Measurements from ENCODE around the gene LIMA1. TPM values are rescaled to one million over a fixed set of nuclear protein-coding genes. Genes with fewer than 3 reads are reported as not detected.

LIMA1 gene
- total RNA-seq, 1 donor from 2014 or later: 96.0 TPM

GRCh38 chr12:50182461-50182860, 100.9 kb downstream of the LIMA1 start:
- H3K4me3 ChIP-seq (ENCODE audit: low read depth, low read length): no peak overlapping the region
- H3K27me3 ChIP-seq (ENCODE audit: control insufficient read depth, insufficient read depth, low read length): no peaks in the 10 kb centered on the region
- TF ChIP-seq CTCF (IDR thresholded peaks at IDR 0.05; ENCODE audit: insufficient read depth, low read length, poor library complexity, severe bottlenecking): no peak
- peaks cover 2% of the 10 kb centered on the region for H3K36me3 ChIP-seq (ENCODE audit: control insufficient read depth, insufficient read depth, low read length)
- DNase-seq (ENCODE audit: low read depth): no peak

- TF ChIP-seq CTCF (IDR thresholded peaks at IDR 0.05; ENCODE audit: insufficient read depth, low read length, poor library complexity, severe bottlenecking): no peak
- no peak overlapping the region for H3K4me3 ChIP-seq (ENCODE audit: low read depth, low read length)
Observed at GRCh38 chr12:50181691-50182090, 101.6 kb downstream of the LIMA1 start.

GRCh38 chr12:50175716-50176026, 107.6 kb downstream of the LIMA1 start:
- DNase-seq (ENCODE audit: low read depth): no peak
- no peak overlapping the region for H3K4me3 ChIP-seq (ENCODE audit: low read depth, low read length)
- peaks cover 4% of the 10 kb centered on the region for H3K36me3 ChIP-seq (ENCODE audit: control insufficient read depth, insufficient read depth, low read length)
- H3K27me3 ChIP-seq (ENCODE audit: control insufficient read depth, insufficient read depth, low read length): no peaks in the 10 kb centered on the region
- TF ChIP-seq CTCF (IDR thresholded peaks at IDR 0.05; ENCODE audit: insufficient read depth, low read length, poor library complexity, severe bottlenecking): no peak

More at GRCh38 chr12:50181691-50182090, 101.6 kb downstream of the LIMA1 start:
- H3K27me3 ChIP-seq (ENCODE audit: control insufficient read depth, insufficient read depth, low read length): no peaks in the 10 kb centered on the region
- H3K36me3 ChIP-seq (ENCODE audit: control insufficient read depth, insufficient read depth, low read length): peaks cover 4% of the 10 kb centered on the region
- DNase-seq (ENCODE audit: low read depth): no peak

- Histone ChIP-seq H3K27me3 (ENCODE audit: control insufficient read depth, insufficient read depth, low read length) (no peaks in the 10 kb centered on the region), H3K36me3 (ENCODE audit: control insufficient read depth, insufficient read depth, low read length) (peaks cover 4% of the 10 kb centered on the region), H3K4me3 (ENCODE audit: low read depth, low read length) (no peak overlapping the region)
- peak; percentile 38 for TF ChIP-seq CTCF (IDR thresholded peaks at IDR 0.05; ENCODE audit: insufficient read depth, low read length, poor library complexity, severe bottlenecking)
- DNase-seq (ENCODE audit: low read depth): peak; percentile 38
Observed at GRCh38 chr12:50174971-50175715, 108.2 kb downstream of the LIMA1 start.

- no peaks in the 10 kb centered on the region for H3K36me3 ChIP-seq (ENCODE audit: control insufficient read depth, insufficient read depth, low read length)
Observed at GRCh38 chr12:50167049-50167828, 116.1 kb downstream of the LIMA1 start, which contains the start of gene CERS5. Gene CERS5 (minus strand): TSS chr12:50167369. CDS start chr12:50167297, 72 bp downstream.

More at GRCh38 chr12:50167049-50167828, 116.1 kb downstream of the LIMA1 start, which contains the start of gene CERS5:
- Histone ChIP-seq H3K4me3 (ENCODE audit: low read depth, low read length) (peak within 1 kb of the TSS; percentile 78), H3K27me3 (ENCODE audit: control insufficient read depth, insufficient read depth, low read length) (no peaks in the 10 kb centered on the region)
- TF ChIP-seq CTCF (IDR thresholded peaks at IDR 0.05; ENCODE audit: insufficient read depth, low read length, poor library complexity, severe bottlenecking): no peak
- peak; percentile 92 for DNase-seq (ENCODE audit: low read depth)
